Mesothelial cell of epicardium (in vitro differentiated cells): ENCODE results near the gene ZFAND2B. TPM values are rescaled to one million over a fixed set of nuclear protein-coding genes. Genes with fewer than 3 reads are reported as not detected.

Experiments used
- DNase-seq, 2 experiments: peaks; one replicate each; pipeline ENCODE4 v3.0.0; 2021; ENCODE audit warnings: low spot score in 2 of 2; ENCODE audit not compliant: unreplicated experiment in 2 of 2
- H3K27ac Mint-ChIP-seq: 2 replicates; pipeline ENCODE4 v1.8.0; 2021; ENCODE audit warnings: mixed read lengths
- H3K27me3 Mint-ChIP-seq: 2 replicates; pipeline ENCODE4 v1.8.0; 2021; ENCODE audit warnings: low read depth, mixed read lengths
- H3K36me3 Mint-ChIP-seq: 2 replicates; pipeline ENCODE4 v1.8.0; 2021; ENCODE audit warnings: mixed read lengths
- H3K4me1 Mint-ChIP-seq: 2 replicates; pipeline ENCODE4 v1.8.0; 2021; ENCODE audit warnings: mixed read lengths
- H3K4me3 Mint-ChIP-seq: 2 replicates; pipeline ENCODE4 v1.8.0; 2021; ENCODE audit warnings: mild to moderate bottlenecking, moderate library complexity, mixed read lengths
- H3K9me3 Mint-ChIP-seq: 2 replicates; pipeline ENCODE4 v1.8.0; 2021; ENCODE audit warnings: mixed read lengths
- CTCF ChIP-seq: fragments of 200-600 bp; sonication (generic); IDR thresholded peaks from one replicate; pipeline ENCODE4 v1.5.0; 2021; ENCODE audit warnings: antibody characterized with exemption; ENCODE audit not compliant: unreplicated experiment
- total RNA-seq: library from RNA; stranded (reverse); gene quantifications from 3 replicates; pipeline ENCODE4 v1.2.1, GENCODE V29; 2021

The ZFAND2B gene
- total RNA-seq, 1 donor from 2014 or later: 29.2 TPM

- H3K27me3 Mint-ChIP-seq: no peaks in the 10 kb centered on the region
- H3K4me3 Mint-ChIP-seq: peak overlapping the region; percentile 52
- H3K4me1 Mint-ChIP-seq: peaks cover 11% of the 10 kb centered on the region
- H3K36me3 Mint-ChIP-seq: no peaks in the 10 kb centered on the region
- H3K27ac Mint-ChIP-seq: no peak overlapping the region
- TF ChIP-seq CTCF: no peak
- DNase-seq: no peak
- H3K9me3 Mint-ChIP-seq: no peaks in the 10 kb centered on the region
Measured at GRCh38 chr2:219243291-219243761, 36.7 kb downstream of the ZFAND2B start.

- peak overlapping the region; percentile 91 for H3K4me3 Mint-ChIP-seq
- no peak for TF ChIP-seq CTCF
- DNase-seq: no peak
- no peaks in the 10 kb centered on the region for H3K9me3 Mint-ChIP-seq
- peaks cover 1% of the 10 kb centered on the region for H3K27me3 Mint-ChIP-seq
- H3K36me3 Mint-ChIP-seq: no peaks in the 10 kb centered on the region
- H3K4me1 Mint-ChIP-seq: peaks cover 23% of the 10 kb centered on the region
- peak overlapping the region; percentile 97 for H3K27ac Mint-ChIP-seq
Measured at GRCh38 chr2:219244789-219245147, 38.2 kb downstream of the ZFAND2B start.

GRCh38 chr2:219245148-219245898, 38.7 kb downstream of the ZFAND2B start, which contains the start of the genes GLB1L and STK16:
GLB1L (minus strand) TSS chr2:219245444; CDS start chr2:219243573, 1,871 bp downstream.
STK16 (plus strand) TSS chr2:219245479; CDS start chr2:219246000, 521 bp downstream.
- Mint-ChIP-seq H3K4me1 (peaks cover 23% of the 10 kb centered on the region), H3K9me3 (no peaks in the 10 kb centered on the region), H3K36me3 (no peaks in the 10 kb centered on the region), H3K27me3 (peaks cover 4% of the 10 kb centered on the region), H3K27ac (peak within 1 kb of the TSS; percentile 97), H3K4me3 (peak within 1 kb of the TSS; percentile 91)
- peak; percentile 87 to 94 for DNase-seq
- no peak for TF ChIP-seq CTCF

- Mint-ChIP-seq H3K4me1 (peaks cover 23% of the 10 kb centered on the region), H3K36me3 (no peaks in the 10 kb centered on the region), H3K27ac (peak overlapping the region; percentile 97), H3K27me3 (peaks cover 8% of the 10 kb centered on the region), H3K9me3 (no peaks in the 10 kb centered on the region), H3K4me3 (peak overlapping the region; percentile 91)
- no peak for DNase-seq
- no peak for TF ChIP-seq CTCF
Measured at GRCh38 chr2:219245899-219246230, 39.3 kb downstream of the ZFAND2B start.

- no peak overlapping the region for H3K27ac Mint-ChIP-seq
- peaks cover 15% of the 10 kb centered on the region for H3K27me3 Mint-ChIP-seq
- TF ChIP-seq CTCF: no peak
- no peaks in the 10 kb centered on the region for H3K36me3 Mint-ChIP-seq
- H3K4me3 Mint-ChIP-seq: peak overlapping the region; percentile 91
- DNase-seq: no peak
- H3K4me1 Mint-ChIP-seq: peaks cover 23% of the 10 kb centered on the region
- H3K9me3 Mint-ChIP-seq: no peaks in the 10 kb centered on the region
Measured at GRCh38 chr2:219246559-219246958, 40.0 kb downstream of the ZFAND2B start.
